CD4-positive, alpha-beta memory T cell (primary cell): ENCODE measurements around the gene SLC22A1. TPM values are rescaled to one million over a fixed set of nuclear protein-coding genes. Genes with fewer than 3 reads are reported as not detected.
A peak's percentile ranks its signal among the peaks of the same experiment; 100 is the strongest.

Source experiments
- CTCF ChIA-PET: fragments of 350-600 bp; sonication (Branson Sonifier 250); formaldehyde crosslinking; loops from one replicate; lab custom pipeline; 2021; ENCODE audit warnings: inconsistent platforms; ENCODE audit not compliant: partially characterized antibody; lab: Charles Lee
- POLR2A ChIA-PET: fragments of 350-600 bp; sonication (Branson Sonifier 250); formaldehyde crosslinking; loops from one replicate; lab custom pipeline; 2021; ENCODE audit not compliant: partially characterized antibody; lab: Charles Lee
- DNase-seq, 5 donors: peaks; one replicate each; pipeline versions ENCODE4 v3.0.0 to v3.0.0-alpha.2; 2020 to 2022; ENCODE audit warnings: mixed read lengths in 1 of 5
- H3K27ac ChIP-seq: one replicate; pipeline ENCODE4 v1.7.0; 2013; ENCODE audit warnings: low read depth, low read length
- H3K27me3 ChIP-seq: 2 replicates; pipeline ENCODE4 v1.7.0; 2013; ENCODE audit warnings: mild to moderate bottlenecking, low read length, moderate library complexity; ENCODE audit not compliant: insufficient read depth
- H3K36me3 ChIP-seq: 2 replicates; pipeline ENCODE4 v1.7.0; 2013; ENCODE audit warnings: mild to moderate bottlenecking, low read length, moderate library complexity; ENCODE audit not compliant: insufficient read depth
- H3K4me1 ChIP-seq: 2 replicates; pipeline ENCODE4 v1.7.0; 2013; ENCODE audit warnings: mild to moderate bottlenecking, low read length, moderate library complexity; ENCODE audit not compliant: insufficient read depth
- H3K4me3 ChIP-seq, 2 donors: one replicate each; pipeline ENCODE4 v1.7.0; 2013; ENCODE audit warnings: low read length in 2 of 2, mild to moderate bottlenecking in 1 of 2
- H3K9me3 ChIP-seq, 2 donors: one replicate each; pipeline ENCODE4 v1.7.0; 2013; ENCODE audit warnings: low read length in 2 of 2, control low read depth in 1 of 2; ENCODE audit not compliant: control insufficient read depth in 1 of 2
- H3K27ac Mint-ChIP-seq, 7 donors: one replicate each; pipeline ENCODE4 v1.8.0; 2020 to 2021; ENCODE audit warnings: mixed read lengths in 7 of 7, mild to moderate bottlenecking in 6 of 7, inconsistent platforms in 3 of 7, moderate library complexity in 3 of 7
- H3K27me3 Mint-ChIP-seq, 2 donors: one replicate each; pipeline ENCODE4 v1.8.0; 2020 to 2021; ENCODE audit warnings: mixed read lengths in 2 of 2
- H3K36me3 Mint-ChIP-seq, 2 donors: one replicate each; pipeline ENCODE4 v1.8.0; 2020 to 2021; ENCODE audit warnings: mixed read lengths in 2 of 2, inconsistent platforms in 1 of 2, mild to moderate bottlenecking in 1 of 2
- H3K4me1 Mint-ChIP-seq, 4 donors: one replicate each; pipeline ENCODE4 v1.8.0; 2020 to 2021; ENCODE audit warnings: mixed read lengths in 4 of 4, mild to moderate bottlenecking in 1 of 4
- H3K4me3 Mint-ChIP-seq, 8 donors: one replicate each; pipeline ENCODE4 v1.8.0; 2020 to 2021; ENCODE audit warnings: mixed read lengths in 8 of 8, mild to moderate bottlenecking in 7 of 8, moderate library complexity in 6 of 8, inconsistent platforms in 3 of 8
- H3K9me3 Mint-ChIP-seq, 8 donors: one replicate each; pipeline ENCODE4 v1.8.0; 2020 to 2021; ENCODE audit warnings: mixed read lengths in 8 of 8, mild to moderate bottlenecking in 5 of 8, inconsistent platforms in 3 of 8, moderate library complexity in 1 of 8
- intact Hi-C: fragments of 100-400 bp; cut with micrococcal nuclease; formaldehyde crosslinking; loops from one replicate; pipeline ENCODE4 v1.15.1; 2023
- polyA plus RNA-seq, 2 donors: library from polyadenylated mRNA; unstranded; fragments of 300-500 nt; fragmentation: Illumina TruSeq; gene quantifications; one replicate each; pipeline ENCODE4 v1.2.3, GENCODE V29; 2021
- total RNA-seq, 2 experiments: library from RNA; stranded (reverse); gene quantifications; one replicate each; pipeline ENCODE4 v1.2.3, GENCODE V29; 2021

SLC22A1 gene
- total RNA-seq (under 1 TPM; 0.93 to 1.00 TPM), polyA plus RNA-seq (under 1 TPM in 1 of 2 donors, not detected in 1; 0.11 TPM)

DNA sequence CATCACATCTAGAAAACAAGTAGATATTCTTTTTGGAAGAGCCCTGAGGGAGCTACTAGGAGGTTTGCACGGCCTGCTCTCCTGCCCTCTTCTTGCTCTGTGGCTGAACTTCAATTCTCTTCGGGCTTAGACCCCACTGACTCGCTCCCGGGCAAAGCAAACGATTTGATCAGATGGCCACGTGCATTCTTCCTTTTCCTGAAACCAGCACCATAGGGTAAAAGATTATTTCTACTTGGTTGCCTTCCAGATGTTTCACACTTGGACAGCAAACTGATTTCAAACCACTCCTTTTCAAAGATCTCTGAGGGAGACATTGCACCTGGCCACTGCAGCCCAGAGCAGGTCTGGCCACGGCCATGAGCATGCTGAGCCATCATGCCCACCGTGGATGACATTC, at the start of gene SLC22A1:
SLC22A1 (plus strand) TSS at position 258 of the 400 bp plus-strand sequence; CDS start at position 379, 121 bp downstream.
- Histone ChIP-seq H3K27ac (no peak within 1 kb of the TSS), H3K36me3 (no peaks in the 10 kb centered on the region), H3K4me1 (no peaks in the 10 kb centered on the region), H3K9me3 (no peaks in the 10 kb centered on the region), H3K27me3 (no peaks in the 10 kb centered on the region), H3K4me3 (no peak within 1 kb of the TSS)
- Mint-ChIP-seq H3K36me3 (peaks cover 2 to 24% of the 10 kb centered on the region in 2 donors), H3K9me3 (peaks cover 0 to under 1% (median 0%) of the 10 kb centered on the region in 8 donors), H3K4me3 (no peak within 1 kb of the TSS), H3K4me1 (no peaks in the 10 kb centered on the region), H3K27ac (no peak within 1 kb of the TSS), H3K27me3 (no peaks in the 10 kb centered on the region)
- POLR2A ChIA-PET, result no interaction called here
- intact Hi-C loops, result no loop called here
- DNase-seq, result no peak
- CTCF ChIA-PET, result no interaction called here

GRCh38 chr6:160073272-160073671, 48.3 kb upstream of the SLC22A1 start:
- no peak for DNase-seq
- intact Hi-C loops, result no loop called here
- Histone ChIP-seq H3K36me3 (peaks cover 67% of the 10 kb centered on the region), H3K27ac (no peak overlapping the region), H3K9me3 (no peaks in the 10 kb centered on the region), H3K4me3 (no peak overlapping the region), H3K4me1 (peaks cover 15% of the 10 kb centered on the region), H3K27me3 (no peaks in the 10 kb centered on the region)
- peaks cover 15 to 30% (median 19%) of the 10 kb centered on the region in 4 donors for H3K4me1 Mint-ChIP-seq
- CTCF ChIA-PET, result interaction anchor here (2.1 kb wide), 1 partner anchor 10 kb away, joined by 8 read pairs; no protein-coding TSS in a partner anchor
- no peaks in the 10 kb centered on the region for H3K27me3 Mint-ChIP-seq
- no peak overlapping the region for H3K4me3 Mint-ChIP-seq
- peak overlapping the region in 1 of 7 donors; percentile 74 for H3K27ac Mint-ChIP-seq
- H3K36me3 Mint-ChIP-seq, result peaks cover 78 to 93% of the 10 kb centered on the region in 2 donors
- POLR2A ChIA-PET, result no interaction called here
- H3K9me3 Mint-ChIP-seq, result peaks cover 0 to 3% (median 0%) of the 10 kb centered on the region in 8 donors

GRCh38 chr6:160076009-160076408, 45.6 kb upstream of the SLC22A1 start:
- Histone ChIP-seq H3K4me1 (no peaks in the 10 kb centered on the region), H3K9me3 (no peaks in the 10 kb centered on the region), H3K36me3 (peaks cover 69% of the 10 kb centered on the region), H3K27ac (no peak overlapping the region), H3K4me3 (no peak overlapping the region), H3K27me3 (no peaks in the 10 kb centered on the region)
- H3K27ac Mint-ChIP-seq, result peak overlapping the region in 1 of 7 donors; percentile 61
- H3K4me3 Mint-ChIP-seq, result no peak overlapping the region
- H3K36me3 Mint-ChIP-seq, result peaks cover 75 to 85% of the 10 kb centered on the region in 2 donors
- ChIA-PET CTCF (interaction anchor here (0.9 to 1.3 kb wide), 3 partner anchors 21 to 443 kb away, joined by 3 read pairs; no protein-coding TSS in a partner anchor), POLR2A (no interaction called here)
- peaks cover 0 to 3% (median 0%) of the 10 kb centered on the region in 8 donors for H3K9me3 Mint-ChIP-seq
- H3K27me3 Mint-ChIP-seq, result no peaks in the 10 kb centered on the region
- intact Hi-C loops, result no loop called here
- H3K4me1 Mint-ChIP-seq, result peaks cover 0 to 6% (median 0%) of the 10 kb centered on the region in 4 donors
- DNase-seq, result no peak

DNA sequence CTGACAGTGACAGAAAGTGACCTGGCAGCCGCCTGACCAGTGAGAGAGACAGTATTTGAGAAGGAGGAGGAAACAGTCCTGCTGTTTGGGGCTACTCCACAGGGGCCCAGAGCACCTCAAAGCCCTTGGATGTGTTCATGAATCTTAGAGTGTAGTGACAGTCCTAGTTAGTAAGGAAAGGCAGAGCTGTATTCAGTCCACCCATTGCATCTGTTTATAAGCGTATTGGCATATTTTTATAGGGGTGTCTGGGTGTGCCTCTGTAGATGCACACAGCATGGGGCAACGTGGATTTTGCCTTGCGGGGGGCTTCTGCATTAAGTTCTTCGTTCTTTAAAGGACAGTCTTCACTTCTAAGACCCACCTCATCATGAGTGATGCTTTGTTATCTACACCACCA, 44.6 kb upstream of the SLC22A1 start:
- intact Hi-C loops, result no loop called here
- H3K4me3 Mint-ChIP-seq, result no peak overlapping the region
- POLR2A ChIA-PET, result no interaction called here
- H3K4me1 Mint-ChIP-seq, result no peaks in the 10 kb centered on the region
- H3K36me3 ChIP-seq, result peaks cover 59% of the 10 kb centered on the region
- peak overlapping the region in 3 of 7 donors; percentile 13 to 72 (median 47) for H3K27ac Mint-ChIP-seq
- no peak overlapping the region for H3K27ac ChIP-seq
- no peaks in the 10 kb centered on the region for H3K9me3 ChIP-seq
- no peaks in the 10 kb centered on the region for H3K9me3 Mint-ChIP-seq
- peaks cover 74 to 85% of the 10 kb centered on the region in 2 donors for H3K36me3 Mint-ChIP-seq
- no peak for DNase-seq
- no peak overlapping the region for H3K4me3 ChIP-seq
- no peaks in the 10 kb centered on the region for H3K27me3 Mint-ChIP-seq
- CTCF ChIA-PET, result interaction anchor here (0.7 to 1.3 kb wide), 3 partner anchors 22 to 379 kb away, joined by 3 read pairs; no protein-coding TSS in a partner anchor
- no peaks in the 10 kb centered on the region for H3K4me1 ChIP-seq
- no peaks in the 10 kb centered on the region for H3K27me3 ChIP-seq

- Histone ChIP-seq H3K36me3 (peaks cover 56% of the 10 kb centered on the region), H3K27ac (no peak overlapping the region), H3K4me1 (no peaks in the 10 kb centered on the region), H3K27me3 (no peaks in the 10 kb centered on the region), H3K9me3 (no peaks in the 10 kb centered on the region), H3K4me3 (no peak overlapping the region)
- Mint-ChIP-seq H3K4me3 (no peak overlapping the region), H3K27ac (no peak overlapping the region), H3K4me1 (no peaks in the 10 kb centered on the region), H3K9me3 (no peaks in the 10 kb centered on the region), H3K27me3 (no peaks in the 10 kb centered on the region), H3K36me3 (peaks cover 71 to 83% of the 10 kb centered on the region in 2 donors)
- ChIA-PET POLR2A (no interaction called here), CTCF (interaction anchor here (0.7 to 1.2 kb wide), 2 partner anchors 9 to 104 kb away, joined by 3 read pairs; no protein-coding TSS in a partner anchor)
- no peak for DNase-seq
- intact Hi-C loops, result no loop called here
These were observed 44.1 kb upstream of the SLC22A1 start for GRCh38 chr6:160077526-160077925.

DNA sequence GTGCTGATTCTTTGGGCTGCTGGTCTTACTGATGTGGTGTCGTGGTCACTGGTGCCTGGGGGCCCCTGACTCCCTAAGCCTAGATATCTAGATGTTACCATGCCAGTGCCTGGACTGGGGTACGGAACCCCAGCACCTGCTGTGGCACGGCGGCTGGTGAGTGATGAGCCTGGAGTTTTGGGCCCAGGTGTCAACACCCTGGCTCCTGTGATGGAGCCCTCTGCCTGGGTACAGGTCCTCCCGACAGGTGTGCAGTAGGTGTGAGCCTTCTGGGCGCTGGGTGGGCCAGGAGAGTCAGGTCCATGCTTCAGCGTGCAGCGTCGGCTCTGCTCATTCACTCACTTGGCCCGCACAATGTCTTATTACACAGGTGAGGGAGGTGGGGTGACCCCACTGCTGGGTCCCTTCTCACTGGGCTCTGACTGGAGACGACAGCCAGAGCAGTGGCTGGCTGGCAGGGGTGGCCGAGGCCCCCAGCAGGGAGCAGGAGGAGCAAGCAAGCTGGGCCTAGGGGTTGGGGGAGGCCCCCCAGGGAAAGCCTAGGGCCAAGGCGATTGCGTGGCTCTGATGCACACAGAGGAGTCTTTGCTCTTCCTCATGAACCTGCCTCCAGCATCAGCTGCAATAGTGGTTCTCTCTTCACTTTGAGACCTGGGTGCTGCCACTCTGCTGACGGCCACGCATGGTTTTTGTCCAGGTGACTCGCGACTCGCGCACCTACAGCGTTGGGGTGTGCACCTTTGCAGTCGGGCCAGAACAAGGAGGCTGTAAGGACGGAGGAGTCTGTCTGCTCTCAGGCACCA, 42.5 kb upstream of the SLC22A1 start:
- H3K4me3 ChIP-seq, result no peak overlapping the region
- Mint-ChIP-seq H3K27ac (peak overlapping the region in 1 of 7 donors; percentile 35), H3K27me3 (no peaks in the 10 kb centered on the region), H3K9me3 (no peaks in the 10 kb centered on the region), H3K4me3 (no peak overlapping the region), H3K36me3 (peaks cover 65 to 83% of the 10 kb centered on the region in 2 donors), H3K4me1 (peaks cover 0 to under 1% (median under 1%) of the 10 kb centered on the region in 4 donors)
- no peak overlapping the region for H3K27ac ChIP-seq
- CTCF ChIA-PET, result no interaction called here
- no peak for DNase-seq
- no peaks in the 10 kb centered on the region for H3K4me1 ChIP-seq
- intact Hi-C loops, result no loop called here
- H3K9me3 ChIP-seq, result no peaks in the 10 kb centered on the region
- POLR2A ChIA-PET, result no interaction called here
- H3K27me3 ChIP-seq, result no peaks in the 10 kb centered on the region
- H3K36me3 ChIP-seq, result peaks cover 48% of the 10 kb centered on the region

- no peaks in the 10 kb centered on the region for H3K27me3 ChIP-seq
- CTCF ChIA-PET, result no interaction called here
- no peaks in the 10 kb centered on the region for H3K27me3 Mint-ChIP-seq
- POLR2A ChIA-PET, result no interaction called here
- H3K27ac ChIP-seq, result no peak overlapping the region
- no peaks in the 10 kb centered on the region for H3K4me1 ChIP-seq
- no peak overlapping the region for H3K4me3 ChIP-seq
- no peak for DNase-seq
- peaks cover 48% of the 10 kb centered on the region for H3K36me3 ChIP-seq
- no peaks in the 10 kb centered on the region for H3K9me3 ChIP-seq
- peaks cover 64 to 82% of the 10 kb centered on the region in 2 donors for H3K36me3 Mint-ChIP-seq
- no peaks in the 10 kb centered on the region for H3K9me3 Mint-ChIP-seq
- H3K27ac Mint-ChIP-seq, result no peak overlapping the region
- no peak overlapping the region for H3K4me3 Mint-ChIP-seq
- peaks cover 0 to 3% (median 1%) of the 10 kb centered on the region in 4 donors for H3K4me1 Mint-ChIP-seq
- intact Hi-C loops, result no loop called here
These were observed 42.0 kb upstream of the SLC22A1 start for GRCh38 chr6:160079686-160080043.
